ENCODE data around the gene HMGN5. TPM values are rescaled to one million over a fixed set of nuclear protein-coding genes. Genes with fewer than 3 reads are reported as not detected.

The HMGN5 gene
- total and polyA plus RNA-seq, 7 donors, result 5.3 to 23.5 (median 11.8) TPM

DNA sequence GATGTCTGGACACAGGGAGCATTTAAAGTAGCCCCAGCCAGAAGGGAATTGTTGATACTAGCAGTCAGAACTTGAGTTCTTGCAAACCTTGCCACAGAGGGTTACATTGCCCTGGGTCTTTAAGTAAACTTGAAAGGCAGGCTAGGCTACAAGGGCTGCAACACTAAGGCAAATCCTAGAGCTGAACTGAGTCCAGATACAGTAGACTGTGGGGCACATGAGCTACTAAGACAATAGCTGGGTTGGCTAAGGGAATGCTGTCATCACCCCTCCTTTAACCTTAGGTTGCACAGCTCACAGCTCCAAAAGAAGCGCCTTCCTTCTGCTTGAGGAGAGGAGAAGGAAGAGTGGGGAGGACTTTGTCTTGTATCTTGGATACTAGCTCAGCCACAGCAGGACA, 35.8 kb upstream of the HMGN5 start:
- no peaks in the 10 kb centered on the region for H3K9me3 ChIP-seq
- H3K27me3 ChIP-seq, result no peaks in the 10 kb centered on the region
- DNase-seq, result no peak
- H3K4me3 ChIP-seq, result no peak overlapping the region
- intact Hi-C loops (cut with DNase I), result no loop called here
- H3K36me3 ChIP-seq, result no peaks in the 10 kb centered on the region
- peak overlapping the region in 3 of 4 donors; percentile 31 to 57 (median 44) for H3K27ac ChIP-seq
- H3K4me1 ChIP-seq, result peaks cover 0 to 12% (median 3%) of the 10 kb centered on the region in 4 donors
- 87 to 100% methylated on average over 1 of the region's 1 CpG for WGBS, 2 donors
- TF ChIP-seq CTCF (IDR thresholded peaks at IDR 0.05) (no peak), POLR2AphosphoS5 (IDR thresholded peaks at IDR 0.05) (no peak), EP300 (IDR thresholded peaks at IDR 0.05) (no peak), POLR2A (IDR thresholded peaks at IDR 0.05) (no peak)

DNA sequence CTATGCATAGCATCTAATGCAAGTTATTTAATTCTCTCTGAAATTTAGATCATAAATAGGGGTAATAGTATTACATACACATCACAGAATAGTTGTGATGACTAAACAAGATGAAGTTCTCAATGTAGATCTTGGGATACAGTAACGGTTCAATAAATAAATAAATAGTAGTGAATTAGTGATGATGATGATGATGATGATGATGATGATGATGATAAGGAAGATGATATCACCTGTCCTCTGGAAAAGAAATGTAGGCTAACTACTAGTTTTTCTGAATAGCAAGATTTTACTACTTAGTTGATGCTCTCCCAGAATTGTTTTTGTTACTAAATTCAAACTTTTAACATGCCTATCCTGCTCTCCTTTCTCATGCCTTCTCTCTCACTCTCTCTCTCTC, 30.5 kb upstream of the HMGN5 start:
- Histone ChIP-seq H3K27ac (no peak overlapping the region), H3K4me3 (no peak overlapping the region), H3K9me3 (no peaks in the 10 kb centered on the region), H3K4me1 (peaks cover 0 to 13% (median 4%) of the 10 kb centered on the region in 4 donors), H3K27me3 (no peaks in the 10 kb centered on the region), H3K36me3 (no peaks in the 10 kb centered on the region)
- no peak for DNase-seq
- no peak for TF ChIP-seq POLR2A (IDR thresholded peaks at IDR 0.05)
- no peak for TF ChIP-seq POLR2AphosphoS5 (IDR thresholded peaks at IDR 0.05)
- no peak for TF ChIP-seq CTCF (IDR thresholded peaks at IDR 0.05)
- no peak for TF ChIP-seq EP300 (IDR thresholded peaks at IDR 0.05)
- WGBS, 2 donors, result 95% methylated on average over 1 of the region's 1 CpG
- intact Hi-C loops (cut with DNase I), result no loop called here

DNA sequence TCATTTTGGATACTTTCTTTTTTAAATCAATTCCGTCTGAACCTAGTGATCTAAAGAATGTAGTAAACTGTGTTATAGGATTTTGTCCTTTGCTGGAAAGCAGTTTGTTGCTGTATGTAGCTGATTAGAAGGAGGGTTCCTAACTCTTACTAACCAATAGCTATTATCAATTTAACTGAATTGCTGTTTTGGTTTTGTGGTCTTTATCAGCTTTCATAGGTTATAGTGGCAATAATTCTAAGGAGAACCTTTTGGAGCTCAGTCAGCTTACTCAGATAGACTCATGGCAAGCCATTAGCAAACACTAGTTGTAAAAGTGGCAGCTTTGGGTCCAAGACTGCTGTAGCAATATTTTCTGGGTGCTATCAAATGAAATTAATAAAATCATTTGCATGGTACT, 29.8 kb upstream of the HMGN5 start:
- DNase-seq, result no peak
- TF ChIP-seq POLR2A (IDR thresholded peaks at IDR 0.05), result no peak
- TF ChIP-seq POLR2AphosphoS5 (IDR thresholded peaks at IDR 0.05), result no peak
- TF ChIP-seq EP300 (IDR thresholded peaks at IDR 0.05), result no peak
- TF ChIP-seq CTCF (IDR thresholded peaks at IDR 0.05), result no peak
- Histone ChIP-seq H3K27ac (no peak overlapping the region), H3K4me3 (no peak overlapping the region), H3K27me3 (no peaks in the 10 kb centered on the region), H3K9me3 (no peaks in the 10 kb centered on the region), H3K4me1 (peaks cover 0 to 13% (median 7%) of the 10 kb centered on the region in 4 donors), H3K36me3 (no peaks in the 10 kb centered on the region)
- WGBS, 2 donors, result 93% methylated on average over 1 of the region's 1 CpG
- intact Hi-C loops (cut with DNase I), result no loop called here

- Histone ChIP-seq H3K36me3 (no peaks in the 10 kb centered on the region), H3K9me3 (no peaks in the 10 kb centered on the region), H3K27me3 (no peaks in the 10 kb centered on the region), H3K4me3 (no peak overlapping the region), H3K27ac (no peak overlapping the region), H3K4me1 (peaks cover 0 to 13% (median 7%) of the 10 kb centered on the region in 4 donors)
- DNase-seq, result no peak
- WGBS, 2 donors, result 96 to 98% methylated on average over 2 of the region's 2 CpGs
- intact Hi-C loops (cut with DNase I), result no loop called here
- TF ChIP-seq POLR2AphosphoS5 (IDR thresholded peaks at IDR 0.05) (no peak), EP300 (IDR thresholded peaks at IDR 0.05) (no peak), POLR2A (IDR thresholded peaks at IDR 0.05) (no peak), CTCF (IDR thresholded peaks at IDR 0.05) (no peak)
These were observed 28.2 kb upstream of the HMGN5 start for GRCh38 chrX:81229901-81230300.

GRCh38 chrX:81229229-81229628, 27.5 kb upstream of the HMGN5 start:
- Histone ChIP-seq H3K27ac (no peak overlapping the region), H3K27me3 (no peaks in the 10 kb centered on the region), H3K4me3 (no peak overlapping the region), H3K36me3 (no peaks in the 10 kb centered on the region), H3K9me3 (no peaks in the 10 kb centered on the region), H3K4me1 (peaks cover 0 to 13% (median 7%) of the 10 kb centered on the region in 4 donors)
- no peak for DNase-seq
- 34 to 74% methylated on average over 3 of the region's 3 CpGs for WGBS, 2 donors
- intact Hi-C loops (cut with DNase I), result no loop called here
- TF ChIP-seq CTCF (IDR thresholded peaks at IDR 0.05), result no peak
- no peak for TF ChIP-seq POLR2AphosphoS5 (IDR thresholded peaks at IDR 0.05)
- no peak for TF ChIP-seq EP300 (IDR thresholded peaks at IDR 0.05)
- TF ChIP-seq POLR2A (IDR thresholded peaks at IDR 0.05), result no peak
